ENCODE measurements around the gene RNF212.

Gene RNF212

GRCh38 chr4:1032861-1033260, 80.5 kb downstream of the RNF212 start:
- no peak for TF ChIP-seq CTCF (IDR thresholded peaks at IDR 0.05; ENCODE audit: low read depth, low read length)
- DNase-seq (ENCODE audit: low read depth, low spot score): no peak
- in situ Hi-C loops (cut with HindIII; ENCODE audit: low sequenced_read_pairs): no loop called here
- H3K4me3 ChIP-seq (ENCODE audit: low read depth, low read length): no peak overlapping the region

- TF ChIP-seq CTCF (IDR thresholded peaks at IDR 0.05; ENCODE audit: low read depth, low read length): no peak
- in situ Hi-C loops (cut with HindIII; ENCODE audit: low sequenced_read_pairs): no loop called here
- no peak overlapping the region for H3K4me3 ChIP-seq (ENCODE audit: low read depth, low read length)
- DNase-seq (ENCODE audit: low read depth, low spot score): no peak
Observed at GRCh38 chr4:1031956-1032795, 81.2 kb downstream of the RNF212 start.

GRCh38 chr4:1031346-1031745, 82.0 kb downstream of the RNF212 start:
- no peak for DNase-seq (ENCODE audit: low read depth, low spot score)
- in situ Hi-C loops (cut with HindIII; ENCODE audit: low sequenced_read_pairs): no loop called here
- no peak for TF ChIP-seq CTCF (IDR thresholded peaks at IDR 0.05; ENCODE audit: low read depth, low read length)

GRCh38 chr4:1030559-1030958, 82.8 kb downstream of the RNF212 start:
- TF ChIP-seq CTCF (IDR thresholded peaks at IDR 0.05; ENCODE audit: low read depth, low read length): no peak
- no peak for DNase-seq (ENCODE audit: low read depth, low spot score)
- no peak overlapping the region for H3K4me3 ChIP-seq (ENCODE audit: low read depth, low read length)
- in situ Hi-C loops (cut with HindIII; ENCODE audit: low sequenced_read_pairs): no loop called here

More at GRCh38 chr4:1031346-1031745, 82.0 kb downstream of the RNF212 start:
- H3K4me3 ChIP-seq (ENCODE audit: low read depth, low read length): no peak overlapping the region

- in situ Hi-C loops (cut with HindIII; ENCODE audit: low sequenced_read_pairs): no loop called here
- TF ChIP-seq CTCF (IDR thresholded peaks at IDR 0.05; ENCODE audit: low read depth, low read length): no peak
- DNase-seq (ENCODE audit: low read depth, low spot score): no peak
- H3K4me3 ChIP-seq (ENCODE audit: low read depth, low read length): no peak overlapping the region
Observed at GRCh38 chr4:1030031-1030430, 83.3 kb downstream of the RNF212 start.

GRCh38 chr4:1029529-1029928, 83.8 kb downstream of the RNF212 start:
- DNase-seq (ENCODE audit: low read depth, low spot score): no peak
- in situ Hi-C loops (cut with HindIII; ENCODE audit: low sequenced_read_pairs): no loop called here
- TF ChIP-seq CTCF (IDR thresholded peaks at IDR 0.05; ENCODE audit: low read depth, low read length): no peak
- H3K4me3 ChIP-seq (ENCODE audit: low read depth, low read length): no peak overlapping the region
